ENCODE measurements around the gene RASAL1.

RASAL1 gene

DNA sequence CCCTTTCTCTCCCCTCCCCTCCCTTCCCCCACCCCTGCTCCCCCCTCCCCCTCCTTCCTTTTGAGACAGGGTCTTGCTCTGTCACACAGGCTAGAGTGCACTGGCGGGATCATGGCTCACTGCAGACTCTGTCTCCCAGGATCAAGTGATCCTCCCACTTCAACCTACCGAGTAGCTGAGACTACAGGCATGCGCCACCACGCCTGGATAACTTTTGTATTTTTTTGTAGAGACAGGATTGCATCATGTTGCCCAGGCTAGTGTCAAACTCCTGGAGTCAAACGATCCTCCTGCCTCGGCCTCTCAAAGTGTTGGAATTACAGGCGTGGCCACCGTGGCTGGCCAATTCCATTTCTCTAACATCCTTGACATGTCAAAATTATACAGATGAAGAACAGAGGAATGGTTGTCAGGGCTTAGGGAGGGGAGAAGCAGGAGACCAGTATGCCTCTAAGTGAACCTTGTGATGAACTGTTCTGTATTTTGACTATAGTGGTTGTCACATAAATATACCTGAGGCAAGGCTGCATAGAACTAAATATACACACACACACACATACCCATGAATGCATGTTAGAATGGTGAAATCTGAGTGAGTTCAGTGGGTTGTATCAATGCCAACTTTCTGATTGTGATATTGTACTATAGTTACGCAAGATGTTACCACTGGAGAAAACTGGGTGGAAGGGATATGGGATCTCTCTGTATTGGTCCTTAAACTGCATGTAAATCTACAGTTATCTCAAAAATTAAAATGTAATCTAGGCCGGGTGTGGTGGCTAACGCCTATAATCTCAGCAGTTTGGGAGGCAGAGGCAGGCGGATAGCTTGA lies 10.4 kb upstream of the RASAL1 start:
- Histone ChIP-seq H3K4me2 (ENCODE audit: low read length) (no peak overlapping the region), H3K36me3 (replicated peaks; ENCODE audit: low read depth, low read length) (no peaks in the 10 kb centered on the region), H3K9ac (ENCODE audit: low read length) (no peak overlapping the region), H4K20me1 (ENCODE audit: insufficient read depth, low read length) (no peaks in the 10 kb centered on the region), H3K27me3 (ENCODE audit: low read depth, low read length) (no peaks in the 10 kb centered on the region), H3K4me1 (ENCODE audit: low read length) (peaks cover 6% of the 10 kb centered on the region; the same call in 1 of the 2 replicates), H3K4me3 (ENCODE audit: low read length) (no peak overlapping the region), H3K27ac (ENCODE audit: low read length) (no peak overlapping the region), H3K9me3 (ENCODE audit: insufficient read depth, low read length) (no peaks in the 10 kb centered on the region), H2AFZ (ENCODE audit: low read depth, low read length) (no peak overlapping the region), H3K79me2 (ENCODE audit: low read length) (no peaks in the 10 kb centered on the region)
- no peak for TF ChIP-seq EZH2phosphoT487 (IDR thresholded peaks at IDR 0.05; ENCODE audit: low read depth)
- TF ChIP-seq, protein P1, sequence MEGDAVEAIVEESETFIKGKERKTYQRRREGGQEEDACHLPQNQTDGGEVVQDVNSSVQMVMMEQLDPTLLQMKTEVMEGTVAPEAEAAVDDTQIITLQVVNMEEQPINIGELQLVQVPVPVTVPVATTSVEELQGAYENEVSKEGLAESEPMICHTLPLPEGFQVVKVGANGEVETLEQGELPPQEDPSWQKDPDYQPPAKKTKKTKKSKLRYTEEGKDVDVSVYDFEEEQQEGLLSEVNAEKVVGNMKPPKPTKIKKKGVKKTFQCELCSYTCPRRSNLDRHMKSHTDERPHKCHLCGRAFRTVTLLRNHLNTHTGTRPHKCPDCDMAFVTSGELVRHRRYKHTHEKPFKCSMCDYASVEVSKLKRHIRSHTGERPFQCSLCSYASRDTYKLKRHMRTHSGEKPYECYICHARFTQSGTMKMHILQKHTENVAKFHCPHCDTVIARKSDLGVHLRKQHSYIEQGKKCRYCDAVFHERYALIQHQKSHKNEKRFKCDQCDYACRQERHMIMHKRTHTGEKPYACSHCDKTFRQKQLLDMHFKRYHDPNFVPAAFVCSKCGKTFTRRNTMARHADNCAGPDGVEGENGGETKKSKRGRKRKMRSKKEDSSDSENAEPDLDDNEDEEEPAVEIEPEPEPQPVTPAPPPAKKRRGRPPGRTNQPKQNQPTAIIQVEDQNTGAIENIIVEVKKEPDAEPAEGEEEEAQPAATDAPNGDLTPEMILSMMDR (IDR thresholded peaks at IDR 0.05; ENCODE audit: low read depth, low read length), result no peak

DNA sequence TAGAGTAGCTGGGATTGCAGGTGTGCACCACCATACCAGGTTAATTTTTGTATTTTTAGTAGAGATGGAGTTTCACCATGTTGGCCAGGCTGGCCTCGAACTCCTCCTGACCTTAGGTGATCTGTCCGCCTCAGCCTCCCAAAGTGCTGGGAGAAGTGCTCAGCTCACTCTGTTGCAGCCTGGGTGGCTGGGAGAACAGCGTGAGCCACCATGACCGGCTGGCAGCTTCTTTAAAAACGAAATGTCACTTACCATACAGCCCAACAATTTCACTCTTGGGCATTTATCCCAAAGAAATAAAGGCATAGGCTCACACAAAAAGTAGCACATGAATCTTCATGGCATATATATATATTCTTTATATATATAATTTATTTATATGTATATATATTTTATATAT lies 9.2 kb upstream of the RASAL1 start:
- Histone ChIP-seq H2AFZ (ENCODE audit: low read depth, low read length) (no peak overlapping the region), H4K20me1 (ENCODE audit: insufficient read depth, low read length) (no peaks in the 10 kb centered on the region), H3K4me1 (ENCODE audit: low read length) (peaks cover 6% of the 10 kb centered on the region; the same call in 1 of the 2 replicates), H3K9ac (ENCODE audit: low read length) (no peak overlapping the region), H3K27ac (ENCODE audit: low read length) (no peak overlapping the region), H3K36me3 (replicated peaks; ENCODE audit: low read depth, low read length) (no peaks in the 10 kb centered on the region), H3K4me3 (ENCODE audit: low read length) (no peak overlapping the region), H3K4me2 (ENCODE audit: low read length) (no peak overlapping the region), H3K9me3 (ENCODE audit: insufficient read depth, low read length) (no peaks in the 10 kb centered on the region), H3K27me3 (ENCODE audit: low read depth, low read length) (no peaks in the 10 kb centered on the region), H3K79me2 (ENCODE audit: low read length) (no peaks in the 10 kb centered on the region)
- no peak for TF ChIP-seq EZH2phosphoT487 (IDR thresholded peaks at IDR 0.05; ENCODE audit: low read depth)
- TF ChIP-seq, protein P1 (IDR thresholded peaks at IDR 0.05; ENCODE audit: low read depth, low read length), result no peak

DNA sequence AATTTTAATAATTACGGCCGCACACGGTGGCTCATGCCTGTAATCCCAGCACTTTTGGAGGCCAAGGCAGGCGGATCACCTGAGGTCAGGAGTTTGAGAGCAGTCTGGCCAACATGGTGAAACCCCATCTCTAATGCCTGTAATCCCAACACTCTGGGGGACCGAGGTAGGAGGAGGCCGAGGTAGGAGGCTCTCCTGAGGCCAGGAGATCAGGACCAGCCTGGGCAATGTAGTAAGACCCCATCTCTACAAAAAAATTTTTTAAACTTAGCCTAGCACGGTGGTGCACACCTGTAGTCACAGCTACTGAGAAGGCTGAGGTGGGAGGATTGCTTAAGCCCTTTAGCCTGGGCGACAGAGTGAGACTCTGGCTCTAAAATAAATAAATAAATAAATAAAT lies 8.4 kb upstream of the RASAL1 start:
- no peak overlapping the region for H3K4me2 ChIP-seq (ENCODE audit: low read length)
- no peak for TF ChIP-seq EZH2phosphoT487 (IDR thresholded peaks at IDR 0.05; ENCODE audit: low read depth)
- TF ChIP-seq, protein P1 (IDR thresholded peaks at IDR 0.05; ENCODE audit: low read depth, low read length), result no peak
- H3K4me3 ChIP-seq (ENCODE audit: low read length), result no peak overlapping the region
- H3K9ac ChIP-seq (ENCODE audit: low read length), result no peak overlapping the region
- H3K36me3 ChIP-seq (replicated peaks; ENCODE audit: low read depth, low read length), result no peaks in the 10 kb centered on the region
- H3K27ac ChIP-seq (ENCODE audit: low read length), result no peak overlapping the region
- H2AFZ ChIP-seq (ENCODE audit: low read depth, low read length), result no peak overlapping the region
- H3K9me3 ChIP-seq (ENCODE audit: insufficient read depth, low read length), result no peaks in the 10 kb centered on the region
- H3K27me3 ChIP-seq (ENCODE audit: low read depth, low read length), result no peaks in the 10 kb centered on the region
- H3K79me2 ChIP-seq (ENCODE audit: low read length), result no peaks in the 10 kb centered on the region
- H3K4me1 ChIP-seq (ENCODE audit: low read length), result peaks cover 6% of the 10 kb centered on the region; the same call in 1 of the 2 replicates
- H4K20me1 ChIP-seq (ENCODE audit: insufficient read depth, low read length), result no peaks in the 10 kb centered on the region

DNA sequence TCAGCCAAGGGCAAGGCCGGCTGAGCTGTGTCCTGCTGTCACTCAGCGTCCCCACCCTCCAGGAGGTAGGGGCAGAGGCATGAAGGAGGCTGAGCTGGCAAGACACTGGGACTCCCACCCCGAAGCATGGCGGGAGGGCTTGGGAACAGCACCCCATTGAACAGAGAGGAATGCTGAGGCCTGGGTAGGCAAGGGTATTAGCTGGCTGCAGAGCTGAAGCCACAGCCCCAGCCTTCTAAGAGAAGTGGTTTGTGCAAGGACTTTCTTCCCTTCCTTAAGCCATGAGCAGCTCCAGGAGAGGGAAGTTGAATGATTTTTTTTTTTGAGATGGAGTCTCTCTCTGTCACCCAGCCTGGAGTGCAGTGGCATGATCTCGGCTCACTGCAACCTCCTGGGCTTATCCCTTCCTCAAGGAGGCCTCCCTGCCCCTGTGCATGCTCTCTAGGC lies 7.3 kb upstream of the RASAL1 start:
- H3K4me3 ChIP-seq (ENCODE audit: low read length), result no peak overlapping the region
- no peak overlapping the region for H3K27ac ChIP-seq (ENCODE audit: low read length)
- no peak overlapping the region for H2AFZ ChIP-seq (ENCODE audit: low read depth, low read length)
- TF ChIP-seq, protein P1 (IDR thresholded peaks at IDR 0.05; ENCODE audit: low read depth, low read length), result no peak
- no peak for TF ChIP-seq EZH2phosphoT487 (IDR thresholded peaks at IDR 0.05; ENCODE audit: low read depth)
- H3K36me3 ChIP-seq (replicated peaks; ENCODE audit: low read depth, low read length), result no peaks in the 10 kb centered on the region
- H3K9me3 ChIP-seq (ENCODE audit: insufficient read depth, low read length), result no peaks in the 10 kb centered on the region
- H3K4me2 ChIP-seq (ENCODE audit: low read length), result no peak overlapping the region
- H3K4me1 ChIP-seq (ENCODE audit: low read length), result peaks cover 6% of the 10 kb centered on the region; the same call in 1 of the 2 replicates
- H3K79me2 ChIP-seq (ENCODE audit: low read length), result no peaks in the 10 kb centered on the region
- no peaks in the 10 kb centered on the region for H3K27me3 ChIP-seq (ENCODE audit: low read depth, low read length)
- no peak overlapping the region for H3K9ac ChIP-seq (ENCODE audit: low read length)
- no peaks in the 10 kb centered on the region for H4K20me1 ChIP-seq (ENCODE audit: insufficient read depth, low read length)
